Measurements from ENCODE around the gene AKAP7.

AKAP7 gene

DNA sequence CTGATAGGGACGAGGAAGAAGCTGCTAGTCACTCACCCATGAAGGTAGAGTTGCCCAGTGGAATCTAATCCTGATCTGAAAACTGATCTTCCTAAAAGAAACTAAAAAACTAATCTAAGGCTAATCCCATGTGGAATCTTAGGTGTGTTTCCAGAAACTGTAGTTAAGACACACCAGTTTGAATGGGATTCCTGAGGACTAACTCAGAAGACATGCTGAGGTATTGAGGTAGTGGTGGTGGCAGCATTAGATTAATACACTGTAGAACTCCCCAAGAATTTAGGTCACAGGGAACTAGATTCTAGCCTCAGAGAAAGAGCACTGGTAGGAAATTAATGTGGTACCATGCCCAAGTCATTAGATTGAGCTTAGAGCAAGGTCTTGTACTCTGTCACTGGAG lies 19.6 kb upstream of the AKAP7 start:
- H2AFZ ChIP-seq (ENCODE audit: low read length, unreplicated experiment), result peak overlapping the region; percentile 23
- no peak overlapping the region for H3K4me3 ChIP-seq (ENCODE audit: low read depth, low read length)
- H3K4me1 ChIP-seq (ENCODE audit: control insufficient read depth, insufficient read depth, low read length, unreplicated experiment), result no peaks in the 10 kb centered on the region
- no peaks in the 10 kb centered on the region for H3K27me3 ChIP-seq (ENCODE audit: insufficient read depth, low read length)
- no peaks in the 10 kb centered on the region for H3K36me3 ChIP-seq (ENCODE audit: insufficient read depth, low read length)
- no peak overlapping the region for H3K27ac ChIP-seq (ENCODE audit: low read depth, low read length)
- H3K79me2 ChIP-seq (ENCODE audit: control insufficient read depth, insufficient read depth, low read length, unreplicated experiment), result no peaks in the 10 kb centered on the region

DNA sequence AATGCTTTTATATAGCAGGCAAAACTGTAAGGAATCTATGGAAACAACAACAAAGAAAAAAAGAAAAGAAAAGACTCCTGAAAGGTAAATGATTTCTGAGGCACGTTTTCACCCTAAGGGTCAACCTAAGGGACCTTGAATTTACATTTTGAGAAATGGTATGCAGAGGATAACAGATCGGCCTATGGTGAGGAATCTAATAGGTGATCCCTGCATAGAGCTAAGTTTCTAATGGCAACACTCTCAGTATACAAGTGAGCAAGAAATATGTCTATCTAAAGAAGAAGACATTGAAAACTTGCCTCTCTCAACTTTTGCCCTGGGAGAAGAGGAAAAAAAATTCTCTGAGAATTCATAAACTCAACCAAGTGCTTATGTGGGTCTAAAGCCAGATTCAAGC lies 18.9 kb upstream of the AKAP7 start:
- Histone ChIP-seq H3K27me3 (ENCODE audit: insufficient read depth, low read length) (no peaks in the 10 kb centered on the region), H3K79me2 (ENCODE audit: control insufficient read depth, insufficient read depth, low read length, unreplicated experiment) (no peaks in the 10 kb centered on the region), H3K4me1 (ENCODE audit: control insufficient read depth, insufficient read depth, low read length, unreplicated experiment) (no peaks in the 10 kb centered on the region), H3K4me3 (ENCODE audit: low read depth, low read length) (no peak overlapping the region), H3K27ac (ENCODE audit: low read depth, low read length) (no peak overlapping the region), H3K36me3 (ENCODE audit: insufficient read depth, low read length) (no peaks in the 10 kb centered on the region), H2AFZ (ENCODE audit: low read length, unreplicated experiment) (no peak overlapping the region)

DNA sequence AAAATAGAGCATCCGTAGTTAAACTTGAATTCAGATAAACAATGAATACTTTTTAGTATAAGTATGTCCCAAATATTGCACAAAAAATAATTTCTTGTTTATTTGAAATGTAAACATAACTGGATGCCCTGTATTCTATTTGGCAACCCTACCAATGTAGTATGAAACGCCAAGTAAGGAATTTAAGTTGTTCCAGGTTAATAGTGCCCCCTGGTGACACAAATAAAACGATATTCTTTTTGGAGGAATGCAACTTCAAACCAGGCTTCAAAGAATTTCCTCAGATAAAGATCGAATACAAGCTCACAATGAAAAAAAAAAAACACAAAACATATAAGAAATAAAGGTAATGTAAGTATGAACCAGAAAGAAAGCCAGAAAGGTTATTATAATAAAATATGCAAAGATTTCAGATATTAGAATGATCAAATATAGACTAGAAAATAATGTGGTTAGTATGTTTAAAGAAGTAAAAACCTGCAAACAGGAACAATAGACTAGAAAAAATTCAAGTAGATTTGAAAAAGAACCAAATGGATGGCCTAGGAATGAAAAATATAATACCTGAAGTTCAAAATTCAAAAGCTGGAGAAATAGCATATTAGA lies 18.4 kb upstream of the AKAP7 start:
- Histone ChIP-seq H3K4me3 (ENCODE audit: low read depth, low read length) (no peak overlapping the region), H3K27ac (ENCODE audit: low read depth, low read length) (no peak overlapping the region)

DNA sequence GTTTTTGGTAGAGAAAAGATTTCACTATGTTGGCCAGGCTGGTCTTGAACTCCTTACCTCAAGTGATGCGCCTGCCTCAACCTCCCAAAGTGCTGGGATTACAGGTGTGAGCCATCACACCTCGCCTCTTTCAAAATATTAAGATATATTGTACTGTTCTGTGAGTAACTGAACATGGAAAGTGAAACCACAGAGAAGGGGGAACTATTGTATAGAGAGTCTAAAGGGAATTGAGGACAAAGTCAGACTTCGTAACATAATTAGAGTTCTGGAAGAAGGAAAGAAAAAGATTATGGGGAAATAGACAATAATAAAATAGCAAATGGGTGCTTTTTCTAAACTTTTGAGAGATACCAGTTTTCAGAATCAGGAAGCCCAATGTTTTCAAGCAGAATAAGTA lies 17.4 kb upstream of the AKAP7 start:
- Histone ChIP-seq H3K27me3 (ENCODE audit: insufficient read depth, low read length) (no peaks in the 10 kb centered on the region), H3K4me3 (ENCODE audit: low read depth, low read length) (no peak overlapping the region), H3K79me2 (ENCODE audit: control insufficient read depth, insufficient read depth, low read length, unreplicated experiment) (no peaks in the 10 kb centered on the region), H3K36me3 (ENCODE audit: insufficient read depth, low read length) (no peaks in the 10 kb centered on the region), H3K4me1 (ENCODE audit: control insufficient read depth, insufficient read depth, low read length, unreplicated experiment) (peaks cover 9% of the 10 kb centered on the region), H2AFZ (ENCODE audit: low read length, unreplicated experiment) (no peak overlapping the region), H3K27ac (ENCODE audit: low read depth, low read length) (no peak overlapping the region)

More for the DNA sequence above, 18.4 kb upstream of the AKAP7 start:
- peaks cover 2% of the 10 kb centered on the region for H3K4me1 ChIP-seq (ENCODE audit: control insufficient read depth, insufficient read depth, low read length, unreplicated experiment)
- H3K36me3 ChIP-seq (ENCODE audit: insufficient read depth, low read length), result no peaks in the 10 kb centered on the region
- H3K27me3 ChIP-seq (ENCODE audit: insufficient read depth, low read length), result no peaks in the 10 kb centered on the region
- no peaks in the 10 kb centered on the region for H3K79me2 ChIP-seq (ENCODE audit: control insufficient read depth, insufficient read depth, low read length, unreplicated experiment)
- no peak overlapping the region for H2AFZ ChIP-seq (ENCODE audit: low read length, unreplicated experiment)

DNA sequence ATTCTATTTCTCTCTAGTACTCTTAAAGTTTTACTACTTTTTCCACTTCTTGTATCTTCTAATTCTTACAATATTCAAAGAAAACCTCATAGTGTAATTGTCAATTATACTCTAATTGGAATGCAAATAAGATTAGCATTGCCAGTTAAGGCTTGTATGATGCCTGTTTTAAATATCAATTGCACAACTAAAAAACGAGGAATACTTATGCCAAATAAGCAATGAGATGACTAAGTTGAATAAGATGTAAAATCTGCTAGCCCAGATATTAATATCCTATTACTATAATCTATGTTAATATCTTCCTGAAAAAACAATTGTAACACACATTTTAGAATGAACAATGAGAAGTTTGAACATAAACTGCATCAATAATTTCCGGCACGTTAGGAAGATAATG lies 13.3 kb upstream of the AKAP7 start:
- Histone ChIP-seq H3K4me3 (ENCODE audit: low read depth, low read length) (peak overlapping the region; percentile 50), H3K27me3 (ENCODE audit: insufficient read depth, low read length) (no peaks in the 10 kb centered on the region), H2AFZ (ENCODE audit: low read length, unreplicated experiment) (peak overlapping the region; percentile 47), H3K79me2 (ENCODE audit: control insufficient read depth, insufficient read depth, low read length, unreplicated experiment) (no peaks in the 10 kb centered on the region), H3K36me3 (ENCODE audit: insufficient read depth, low read length) (no peaks in the 10 kb centered on the region), H3K27ac (ENCODE audit: low read depth, low read length) (no peak overlapping the region), H3K4me1 (ENCODE audit: control insufficient read depth, insufficient read depth, low read length, unreplicated experiment) (peaks cover 18% of the 10 kb centered on the region)

DNA sequence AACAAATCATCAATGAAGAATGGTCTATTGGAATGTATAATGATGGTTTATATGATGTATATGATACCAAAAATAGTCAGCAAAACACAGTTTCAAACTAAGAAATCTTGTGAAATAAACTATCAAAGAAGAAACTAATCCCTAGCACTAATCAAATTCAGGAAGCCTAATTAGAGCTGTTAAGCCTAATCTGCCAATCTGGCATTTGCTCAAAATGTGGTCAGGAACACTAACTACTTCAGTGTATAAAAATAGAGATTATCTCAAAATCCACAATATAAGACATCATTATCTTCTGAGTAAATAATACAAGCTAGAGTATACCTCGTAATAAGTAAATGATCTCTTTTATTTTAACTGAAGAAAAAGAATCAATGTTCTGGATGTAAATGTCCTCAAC lies 12.8 kb upstream of the AKAP7 start:
- Histone ChIP-seq H3K36me3 (ENCODE audit: insufficient read depth, low read length) (no peaks in the 10 kb centered on the region), H2AFZ (ENCODE audit: low read length, unreplicated experiment) (peak overlapping the region; percentile 47), H3K27me3 (ENCODE audit: insufficient read depth, low read length) (no peaks in the 10 kb centered on the region), H3K27ac (ENCODE audit: low read depth, low read length) (no peak overlapping the region), H3K79me2 (ENCODE audit: control insufficient read depth, insufficient read depth, low read length, unreplicated experiment) (no peaks in the 10 kb centered on the region), H3K4me3 (ENCODE audit: low read depth, low read length) (peak overlapping the region; percentile 50), H3K4me1 (ENCODE audit: control insufficient read depth, insufficient read depth, low read length, unreplicated experiment) (peaks cover 18% of the 10 kb centered on the region)

DNA sequence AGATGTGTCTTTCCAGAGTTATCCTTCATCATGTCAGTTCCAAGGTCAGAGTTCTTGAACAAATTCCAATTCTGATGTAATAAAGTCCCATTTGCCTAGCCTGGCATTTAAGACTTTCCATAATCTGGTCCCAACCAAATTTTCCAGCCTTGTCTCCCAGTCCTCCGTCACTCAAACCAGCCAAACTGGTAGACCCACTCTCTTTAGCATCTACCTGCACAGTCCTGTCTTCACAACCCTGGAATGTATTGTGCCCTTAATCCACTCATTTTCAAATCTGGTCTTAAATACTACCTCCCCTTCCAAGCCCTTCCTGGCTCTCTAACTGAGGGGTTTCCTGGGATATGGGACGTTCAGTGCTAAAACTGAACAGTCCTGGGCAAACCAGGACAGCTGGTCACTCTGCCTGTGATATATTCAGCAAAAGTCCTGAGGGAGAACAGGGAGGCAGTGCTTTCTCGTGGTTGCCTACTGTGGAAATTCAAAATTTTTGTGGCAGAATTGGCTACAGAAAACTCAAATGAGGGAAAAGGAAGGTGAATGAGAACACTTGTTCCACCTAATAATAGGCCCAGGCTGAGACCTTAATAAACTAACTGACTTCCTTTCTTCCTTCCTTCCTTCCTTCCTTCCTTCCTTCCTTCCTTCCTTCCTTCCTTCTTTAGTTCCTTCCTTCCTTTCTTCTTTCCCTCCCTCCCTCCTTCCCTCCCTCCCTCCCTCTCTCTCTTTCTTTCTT lies 10.8 kb upstream of the AKAP7 start:
- Histone ChIP-seq H3K27ac (ENCODE audit: low read depth, low read length) (no peak overlapping the region), H3K4me1 (ENCODE audit: control insufficient read depth, insufficient read depth, low read length, unreplicated experiment) (peaks cover 18% of the 10 kb centered on the region), H3K27me3 (ENCODE audit: insufficient read depth, low read length) (no peaks in the 10 kb centered on the region), H3K4me3 (ENCODE audit: low read depth, low read length) (no peak overlapping the region), H3K36me3 (ENCODE audit: insufficient read depth, low read length) (no peaks in the 10 kb centered on the region), H2AFZ (ENCODE audit: low read length, unreplicated experiment) (no peak overlapping the region), H3K79me2 (ENCODE audit: control insufficient read depth, insufficient read depth, low read length, unreplicated experiment) (no peaks in the 10 kb centered on the region)

DNA sequence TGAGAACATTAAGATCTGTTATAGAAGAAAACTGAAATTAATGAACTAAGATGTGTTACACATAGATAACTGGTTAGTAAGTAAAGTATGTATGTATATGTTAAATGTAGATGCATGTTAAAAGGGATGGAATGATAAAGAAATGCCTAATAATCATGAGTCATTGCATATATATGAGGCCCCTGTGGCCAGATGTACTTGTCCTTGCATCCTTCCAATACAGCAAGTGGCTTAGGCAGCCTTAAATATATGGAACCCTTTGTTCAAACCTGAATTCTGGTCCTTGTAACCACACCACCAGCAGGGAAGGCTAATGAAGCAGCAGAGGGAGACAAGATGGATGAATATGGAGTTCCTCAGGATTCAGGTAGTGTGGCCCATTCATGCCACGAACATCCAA lies 9.8 kb upstream of the AKAP7 start:
- Histone ChIP-seq H2AFZ (ENCODE audit: low read length, unreplicated experiment) (no peak overlapping the region), H3K27me3 (ENCODE audit: insufficient read depth, low read length) (no peaks in the 10 kb centered on the region), H3K4me1 (ENCODE audit: control insufficient read depth, insufficient read depth, low read length, unreplicated experiment) (peaks cover 24% of the 10 kb centered on the region), H3K36me3 (ENCODE audit: insufficient read depth, low read length) (no peaks in the 10 kb centered on the region), H3K4me3 (ENCODE audit: low read depth, low read length) (no peak overlapping the region), H3K79me2 (ENCODE audit: control insufficient read depth, insufficient read depth, low read length, unreplicated experiment) (no peaks in the 10 kb centered on the region), H3K27ac (ENCODE audit: low read depth, low read length) (no peak overlapping the region)

DNA sequence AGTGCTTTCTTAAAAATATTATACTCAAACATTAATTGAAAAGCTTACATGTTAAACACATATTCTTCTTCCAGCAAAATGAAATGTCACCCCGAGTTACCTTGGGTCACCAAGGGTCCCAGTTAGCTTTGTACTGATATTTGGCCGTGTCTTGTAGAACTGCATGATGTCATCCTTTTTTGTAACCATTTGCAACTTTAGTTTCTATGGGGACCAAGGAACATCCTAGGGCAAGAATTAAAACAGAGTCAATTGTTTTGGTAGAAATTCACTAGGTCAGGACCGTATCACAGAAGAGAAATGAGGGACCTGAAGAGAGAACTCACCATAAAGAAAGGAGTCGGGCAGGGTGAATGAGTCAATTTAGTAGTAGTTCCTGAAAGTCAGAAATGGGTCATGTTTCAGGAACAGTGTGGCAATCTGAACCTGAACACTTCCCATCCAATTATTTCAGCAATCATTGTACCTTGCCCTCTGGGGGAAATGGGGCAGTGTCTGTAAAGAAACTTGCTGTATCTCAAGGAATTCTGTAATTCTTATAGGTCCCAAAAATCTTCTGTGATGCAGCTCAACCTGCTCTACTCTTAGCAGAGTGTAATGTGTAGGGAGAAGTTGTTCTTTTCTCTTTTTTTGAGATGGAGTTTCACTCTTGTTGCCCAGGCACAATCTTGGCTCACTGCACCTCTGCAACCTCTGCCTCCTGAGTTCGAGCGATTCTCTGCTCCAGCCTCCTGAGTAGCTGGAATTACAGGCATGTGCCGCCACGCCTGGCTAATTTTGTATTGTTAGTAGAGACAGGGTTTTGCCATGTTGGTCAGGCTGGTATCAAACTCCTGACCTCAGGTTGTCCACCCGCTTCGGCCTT lies 5.3 kb upstream of the AKAP7 start:
- H3K27me3 ChIP-seq (ENCODE audit: insufficient read depth, low read length), result no peaks in the 10 kb centered on the region
- H2AFZ ChIP-seq (ENCODE audit: low read length, unreplicated experiment), result no peak overlapping the region
- no peak overlapping the region for H3K27ac ChIP-seq (ENCODE audit: low read depth, low read length)
- peaks cover 21% of the 10 kb centered on the region for H3K4me1 ChIP-seq (ENCODE audit: control insufficient read depth, insufficient read depth, low read length, unreplicated experiment)
- no peaks in the 10 kb centered on the region for H3K36me3 ChIP-seq (ENCODE audit: insufficient read depth, low read length)
- no peaks in the 10 kb centered on the region for H3K79me2 ChIP-seq (ENCODE audit: control insufficient read depth, insufficient read depth, low read length, unreplicated experiment)
- H3K4me3 ChIP-seq (ENCODE audit: low read depth, low read length), result no peak overlapping the region

DNA sequence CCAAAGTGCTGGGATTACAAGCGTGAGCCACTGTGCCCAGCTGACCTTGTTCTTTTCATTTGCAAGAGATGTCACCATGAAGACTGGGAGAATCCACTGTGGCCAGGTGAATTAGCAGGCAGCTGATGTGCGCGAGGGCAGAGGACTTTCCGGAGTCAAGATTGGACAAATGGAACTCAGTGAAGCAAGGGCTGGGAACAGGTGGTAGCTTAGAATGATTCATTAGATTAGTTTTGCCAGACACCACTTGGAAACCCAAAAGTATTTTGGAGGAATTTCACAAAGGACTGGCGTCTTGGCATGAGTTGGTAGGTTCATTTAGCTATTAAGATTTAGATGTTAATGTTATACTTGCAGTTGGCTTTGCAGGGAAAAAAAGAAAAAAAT lies 4.7 kb upstream of the AKAP7 start:
- Histone ChIP-seq H3K79me2 (ENCODE audit: control insufficient read depth, insufficient read depth, low read length, unreplicated experiment) (no peaks in the 10 kb centered on the region), H3K4me1 (ENCODE audit: control insufficient read depth, insufficient read depth, low read length, unreplicated experiment) (peaks cover 15% of the 10 kb centered on the region), H3K27me3 (ENCODE audit: insufficient read depth, low read length) (no peaks in the 10 kb centered on the region), H3K36me3 (ENCODE audit: insufficient read depth, low read length) (no peaks in the 10 kb centered on the region), H3K27ac (ENCODE audit: low read depth, low read length) (no peak overlapping the region), H2AFZ (ENCODE audit: low read length, unreplicated experiment) (no peak overlapping the region), H3K4me3 (ENCODE audit: low read depth, low read length) (no peak overlapping the region)
